Neural progenitor cell (in vitro differentiated cells): ENCODE data around the gene B3GAT1. TPM values are rescaled to one million over a fixed set of nuclear protein-coding genes. Genes with fewer than 3 reads are reported as not detected.

ENCODE experiments used
- DNase-seq: peaks from one replicate; pipeline ENCODE4 v3.0.0-alpha.2; 2016; ENCODE audit warnings: low spot score
- H2AFZ ChIP-seq: fragments of 200-600 bp; sonication (generic); replicated peaks from 2 replicates; pipeline ENCODE4 v1.6.1; 2016; ENCODE audit warnings: antibody characterized with exemption
- H3F3A ChIP-seq: fragments of 200-600 bp; sonication (generic); 2 replicates; pipeline ENCODE4 v1.6.1; 2016; ENCODE audit warnings: antibody characterized with exemption, low read depth
- H3K27ac ChIP-seq: fragments of 200-600 bp; sonication (generic); 2 replicates; pipeline ENCODE4 v1.5.1; 2016; ENCODE audit warnings: mild to moderate bottlenecking
- H3K27me3 ChIP-seq: fragments of 200-600 bp; sonication (generic); 2 replicates; pipeline ENCODE4 v1.6.1; 2016; ENCODE audit warnings: mild to moderate bottlenecking, moderate library complexity
- H3K36me3 ChIP-seq: fragments of 200-600 bp; sonication (generic); 2 replicates; pipeline ENCODE4 v1.5.1; 2016
- H3K4me1 ChIP-seq: fragments of 200-600 bp; sonication (generic); 2 replicates; pipeline ENCODE4 v1.6.1; 2016; ENCODE audit warnings: mixed run types
- H3K4me2 ChIP-seq: fragments of 200-600 bp; sonication (generic); 2 replicates; pipeline ENCODE4 v1.6.1; 2016
- H3K4me3 ChIP-seq: fragments of 200-600 bp; sonication (generic); 2 replicates; pipeline ENCODE4 v1.5.1; 2016
- H3K79me2 ChIP-seq: fragments of 200-600 bp; sonication (generic); 2 replicates; pipeline ENCODE4 v1.6.1; 2016; ENCODE audit warnings: low read depth
- H3K9ac ChIP-seq: fragments of 200-600 bp; sonication (generic); 2 replicates; pipeline ENCODE4 v1.6.1; 2016
- H3K9me3 ChIP-seq: fragments of 200-600 bp; sonication (generic); 2 replicates; pipeline ENCODE4 v1.5.1; 2016; ENCODE audit warnings: low read depth
- H4K20me1 ChIP-seq: fragments of 200-600 bp; sonication (generic); 2 replicates; pipeline ENCODE4 v1.6.1; 2016; ENCODE audit warnings: low read depth
- H3K27ac Mint-ChIP-seq: 3 replicates; pipeline ENCODE4 v1.8.0; 2021; ENCODE audit warnings: mixed read lengths
- H3K27me3 Mint-ChIP-seq: 2 replicates; pipeline ENCODE4 v1.8.0; 2022; ENCODE audit warnings: low read depth, mild to moderate bottlenecking, inconsistent platforms, moderate library complexity, mixed read lengths; ENCODE audit not compliant: insufficient read depth
- H3K36me3 Mint-ChIP-seq: 3 replicates; pipeline ENCODE4 v1.8.0; 2021; ENCODE audit warnings: mixed read lengths
- H3K4me1 Mint-ChIP-seq: 3 replicates; pipeline ENCODE4 v1.8.0; 2021; ENCODE audit warnings: mixed read lengths
- H3K4me3 Mint-ChIP-seq: 3 replicates; pipeline ENCODE4 v1.8.0; 2021; ENCODE audit warnings: mild to moderate bottlenecking, moderate library complexity, mixed read lengths
- H3K9me3 Mint-ChIP-seq: 3 replicates; pipeline ENCODE4 v1.8.0; 2020; ENCODE audit warnings: mixed read lengths
- EZH2 ChIP-seq: fragments of 200-600 bp; sonication (generic); IDR thresholded peaks from 2 replicates; pipeline ENCODE4 v1.6.1; 2017; ENCODE audit warnings: antibody characterized with exemption, mild to moderate bottlenecking, moderate library complexity
- EZH2phosphoT487 ChIP-seq: fragments of 200-600 bp; sonication (generic); IDR thresholded peaks from 2 replicates; pipeline ENCODE4 v1.6.1; 2017; ENCODE audit warnings: antibody characterized with exemption
- total RNA-seq: library from RNA; depleted of rRNA; stranded (reverse); fragments of >200 nt; gene quantifications from 2 replicates; pipeline ENCODE4 v1.2.3, GENCODE V29; 2015; ENCODE audit warnings: low replicate concordance
- TF ChIP-seq, protein P1 (sequence below): fragments of 200-600 bp; sonication (generic); IDR thresholded peaks from 2 replicates; pipeline ENCODE4 v1.5.1; 2017; ENCODE audit warnings: antibody characterized with exemption, mild to moderate bottlenecking

B3GAT1 gene
- total RNA-seq, 1 donor from 2014 or later, result 11.0 TPM

- Mint-ChIP-seq H3K36me3 (peaks cover 16% of the 10 kb centered on the region), H3K4me3 (no peak overlapping the region), H3K4me1 (peaks cover 18% of the 10 kb centered on the region), H3K27ac (no peak overlapping the region), H3K9me3 (no peaks in the 10 kb centered on the region), H3K27me3 (peaks cover 7% of the 10 kb centered on the region)
- H3F3A ChIP-seq, result no peaks in the 10 kb centered on the region
- no peaks in the 10 kb centered on the region for H3K9me3 ChIP-seq
- H3K27me3 ChIP-seq, result no peaks in the 10 kb centered on the region
- H3K4me2 ChIP-seq, result no peak overlapping the region
- H3K4me3 ChIP-seq, result no peak overlapping the region
- H4K20me1 ChIP-seq, result peaks cover 45% of the 10 kb centered on the region
- no peak for DNase-seq
- peaks cover 5% of the 10 kb centered on the region for H3K4me1 ChIP-seq
- peaks cover 56% of the 10 kb centered on the region for H3K79me2 ChIP-seq
- H3K36me3 ChIP-seq, result peaks cover 3% of the 10 kb centered on the region
- TF ChIP-seq EZH2phosphoT487, result no peak
- TF ChIP-seq EZH2, result no peak
- H3K27ac ChIP-seq, result no peak overlapping the region
- H2AFZ ChIP-seq, result no peak overlapping the region
- H3K9ac ChIP-seq, result no peak overlapping the region
These were observed 7.3 kb downstream of the B3GAT1 start for GRCh38 chr11:134404575-134405341.

- Histone ChIP-seq H3K4me2 (no peak overlapping the region), H2AFZ (no peak overlapping the region), H3K36me3 (peaks cover 3% of the 10 kb centered on the region), H3K9me3 (no peaks in the 10 kb centered on the region), H3K4me1 (no peaks in the 10 kb centered on the region), H3K27ac (no peak overlapping the region), H3K79me2 (peaks cover 59% of the 10 kb centered on the region), H3K4me3 (no peak overlapping the region), H3K9ac (no peak overlapping the region), H3F3A (no peaks in the 10 kb centered on the region), H3K27me3 (no peaks in the 10 kb centered on the region), H4K20me1 (peaks cover 53% of the 10 kb centered on the region)
- H3K4me1 Mint-ChIP-seq, result peaks cover 13% of the 10 kb centered on the region
- H3K27me3 Mint-ChIP-seq, result peaks cover 6% of the 10 kb centered on the region
- H3K4me3 Mint-ChIP-seq, result no peak overlapping the region
- DNase-seq, result no peak
- H3K36me3 Mint-ChIP-seq, result peaks cover 16% of the 10 kb centered on the region
- no peak overlapping the region for H3K27ac Mint-ChIP-seq
- TF ChIP-seq EZH2phosphoT487, result no peak
- no peak for TF ChIP-seq EZH2
- TF ChIP-seq, protein P1, sequence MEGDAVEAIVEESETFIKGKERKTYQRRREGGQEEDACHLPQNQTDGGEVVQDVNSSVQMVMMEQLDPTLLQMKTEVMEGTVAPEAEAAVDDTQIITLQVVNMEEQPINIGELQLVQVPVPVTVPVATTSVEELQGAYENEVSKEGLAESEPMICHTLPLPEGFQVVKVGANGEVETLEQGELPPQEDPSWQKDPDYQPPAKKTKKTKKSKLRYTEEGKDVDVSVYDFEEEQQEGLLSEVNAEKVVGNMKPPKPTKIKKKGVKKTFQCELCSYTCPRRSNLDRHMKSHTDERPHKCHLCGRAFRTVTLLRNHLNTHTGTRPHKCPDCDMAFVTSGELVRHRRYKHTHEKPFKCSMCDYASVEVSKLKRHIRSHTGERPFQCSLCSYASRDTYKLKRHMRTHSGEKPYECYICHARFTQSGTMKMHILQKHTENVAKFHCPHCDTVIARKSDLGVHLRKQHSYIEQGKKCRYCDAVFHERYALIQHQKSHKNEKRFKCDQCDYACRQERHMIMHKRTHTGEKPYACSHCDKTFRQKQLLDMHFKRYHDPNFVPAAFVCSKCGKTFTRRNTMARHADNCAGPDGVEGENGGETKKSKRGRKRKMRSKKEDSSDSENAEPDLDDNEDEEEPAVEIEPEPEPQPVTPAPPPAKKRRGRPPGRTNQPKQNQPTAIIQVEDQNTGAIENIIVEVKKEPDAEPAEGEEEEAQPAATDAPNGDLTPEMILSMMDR, result no peak
- H3K9me3 Mint-ChIP-seq, result no peaks in the 10 kb centered on the region
These were observed 9.1 kb downstream of the B3GAT1 start for GRCh38 chr11:134402910-134403309.

GRCh38 chr11:134401825-134402809 is 9.9 kb downstream of the B3GAT1 start:
- Mint-ChIP-seq H3K9me3 (no peaks in the 10 kb centered on the region), H3K27ac (no peak overlapping the region), H3K27me3 (peaks cover 2% of the 10 kb centered on the region), H3K4me3 (no peak overlapping the region), H3K36me3 (peaks cover 15% of the 10 kb centered on the region), H3K4me1 (peaks cover 7% of the 10 kb centered on the region)
- Histone ChIP-seq H3K9me3 (no peaks in the 10 kb centered on the region), H3K9ac (no peak overlapping the region), H3K4me1 (no peaks in the 10 kb centered on the region), H2AFZ (no peak overlapping the region), H3K4me2 (no peak overlapping the region), H3K27me3 (no peaks in the 10 kb centered on the region), H3K27ac (no peak overlapping the region), H3F3A (no peaks in the 10 kb centered on the region), H3K36me3 (peaks cover 3% of the 10 kb centered on the region), H3K79me2 (peaks cover 55% of the 10 kb centered on the region), H3K4me3 (no peak overlapping the region), H4K20me1 (peaks cover 51% of the 10 kb centered on the region)
- TF ChIP-seq EZH2phosphoT487 (no peak), EZH2 (no peak)
- TF ChIP-seq, protein P1, result no peak
- no peak for DNase-seq
